ENCODE data around the gene ABAT.

DNA sequence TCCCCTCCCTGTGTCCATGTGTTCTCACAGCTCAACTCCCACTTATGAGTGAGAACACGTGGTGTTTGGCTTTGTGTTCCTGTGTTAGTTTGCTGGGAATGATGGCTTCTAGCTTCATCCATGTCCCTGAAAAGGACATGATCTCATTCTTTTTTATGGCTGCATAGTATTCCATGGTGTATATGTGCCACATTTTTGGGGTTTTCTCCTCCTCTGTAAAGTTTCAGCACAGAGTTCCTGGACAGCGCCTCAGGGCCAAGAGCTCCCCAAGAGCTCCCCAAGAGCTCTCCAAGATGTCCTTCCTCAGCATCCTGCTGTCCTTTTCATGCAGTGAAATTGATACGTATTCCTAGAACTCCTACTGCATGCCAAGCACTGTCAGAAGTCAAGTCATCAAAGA lies 6.9 kb upstream of the ABAT start:
- TF ChIP-seq, protein P1, sequence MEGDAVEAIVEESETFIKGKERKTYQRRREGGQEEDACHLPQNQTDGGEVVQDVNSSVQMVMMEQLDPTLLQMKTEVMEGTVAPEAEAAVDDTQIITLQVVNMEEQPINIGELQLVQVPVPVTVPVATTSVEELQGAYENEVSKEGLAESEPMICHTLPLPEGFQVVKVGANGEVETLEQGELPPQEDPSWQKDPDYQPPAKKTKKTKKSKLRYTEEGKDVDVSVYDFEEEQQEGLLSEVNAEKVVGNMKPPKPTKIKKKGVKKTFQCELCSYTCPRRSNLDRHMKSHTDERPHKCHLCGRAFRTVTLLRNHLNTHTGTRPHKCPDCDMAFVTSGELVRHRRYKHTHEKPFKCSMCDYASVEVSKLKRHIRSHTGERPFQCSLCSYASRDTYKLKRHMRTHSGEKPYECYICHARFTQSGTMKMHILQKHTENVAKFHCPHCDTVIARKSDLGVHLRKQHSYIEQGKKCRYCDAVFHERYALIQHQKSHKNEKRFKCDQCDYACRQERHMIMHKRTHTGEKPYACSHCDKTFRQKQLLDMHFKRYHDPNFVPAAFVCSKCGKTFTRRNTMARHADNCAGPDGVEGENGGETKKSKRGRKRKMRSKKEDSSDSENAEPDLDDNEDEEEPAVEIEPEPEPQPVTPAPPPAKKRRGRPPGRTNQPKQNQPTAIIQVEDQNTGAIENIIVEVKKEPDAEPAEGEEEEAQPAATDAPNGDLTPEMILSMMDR (IDR thresholded peaks at IDR 0.05), result no peak
- TF ChIP-seq EP300 (IDR thresholded peaks at IDR 0.05) (no peak), POLR2A (IDR thresholded peaks at IDR 0.05) (no peak), POLR2AphosphoS5 (IDR thresholded peaks at IDR 0.05) (no peak)
